ENCODE measurements around the gene PDE4DIP.

GRCh38 chr1:148951336-148952227 lies 107.4 kb downstream of the PDE4DIP start:
- peak in 3 of 6 experiments; percentile 4 to 18 (median 8) for TF ChIP-seq CTCF (IDR thresholded peaks at IDR 0.05)
- TF ChIP-seq POLR2A (IDR thresholded peaks at IDR 0.05): peak in 2 of 4 donors; percentile 23 to 52
